NT2/D1 (cell line): Measurements from ENCODE around the gene MYOD1.

Experiments used
- DNase-seq: peaks from one replicate; pipeline ENCODE4 v3.0.0-alpha.2; 2011; ENCODE audit warnings: low read depth, low spot score
- H3K27me3 ChIP-seq: 2 replicates; pipeline ENCODE4 v1.6.0; 2011; ENCODE audit warnings: mild to moderate bottlenecking; ENCODE audit not compliant: insufficient read length, insufficient read depth
- H3K36me3 ChIP-seq: 2 replicates; pipeline ENCODE4 v1.6.1; 2011; ENCODE audit warnings: mild to moderate bottlenecking, low read length, mixed read lengths; ENCODE audit not compliant: insufficient read depth, insufficient read length
- H3K4me1 ChIP-seq: 2 replicates; pipeline ENCODE4 v1.5.1; 2011; ENCODE audit not compliant: insufficient read depth, insufficient read length
- H3K4me3 ChIP-seq: 2 replicates; pipeline ENCODE4 v1.5.1; 2011; ENCODE audit warnings: low read depth; ENCODE audit not compliant: insufficient read length
- H3K9ac ChIP-seq: 2 replicates; pipeline ENCODE4 v1.6.0; 2011; ENCODE audit warnings: low read depth; ENCODE audit not compliant: insufficient read length
- H3K9me3 ChIP-seq: 2 replicates; pipeline ENCODE4 v1.5.1; 2011; ENCODE audit warnings: mild to moderate bottlenecking, low read length; ENCODE audit not compliant: insufficient read depth
- SUZ12 ChIP-seq: IDR thresholded peaks from 2 replicates; pipeline ENCODE4 v1.6.1; 2011; ENCODE audit not compliant: insufficient read length, insufficient read depth; ENCODE audit errors: extremely low read depth
- YY1 ChIP-seq: IDR thresholded peaks from 2 replicates; pipeline ENCODE4 v1.6.1; 2011; ENCODE audit not compliant: insufficient read length, insufficient read depth
- ZNF274 ChIP-seq: IDR thresholded peaks from 2 replicates; pipeline ENCODE4 v1.6.1; 2011; ENCODE audit warnings: mild to moderate bottlenecking, low read depth, low read length

The MYOD1 gene

GRCh38 chr11:17718015-17718414 is 1.4 kb upstream of the MYOD1 start:
- H3K27me3 ChIP-seq: peaks cover 100% of the 10 kb centered on the region
- TF ChIP-seq ZNF274 (no peak), YY1 (no peak), SUZ12 (no peak)
- H3K9me3 ChIP-seq: no peaks in the 10 kb centered on the region; the same call in 1 of the 2 replicates
- no peaks in the 10 kb centered on the region for H3K36me3 ChIP-seq
- peaks cover 5% of the 10 kb centered on the region for H3K4me1 ChIP-seq
- no peak overlapping the region for H3K9ac ChIP-seq
- DNase-seq: no peak
- no peak overlapping the region for H3K4me3 ChIP-seq

GRCh38 chr11:17718510-17718962 is 835 bp upstream of the MYOD1 start:
- H3K27me3 ChIP-seq: peaks cover 100% of the 10 kb centered on the region
- H3K9ac ChIP-seq: peak overlapping the region; percentile 42

GRCh38 chr11:17719938-17720795 is 796 bp downstream of the MYOD1 start:
- peak overlapping the region; percentile 15 for H3K4me3 ChIP-seq
- no peak overlapping the region for H3K9ac ChIP-seq
- peaks cover 99% of the 10 kb centered on the region for H3K27me3 ChIP-seq
- no peak for TF ChIP-seq YY1
- TF ChIP-seq SUZ12: no peak
- TF ChIP-seq ZNF274: no peak
- peaks cover 5% of the 10 kb centered on the region for H3K4me1 ChIP-seq
- no peak for DNase-seq
- H3K36me3 ChIP-seq: no peaks in the 10 kb centered on the region
- H3K9me3 ChIP-seq: no peaks in the 10 kb centered on the region; the same call in 1 of the 2 replicates

More at GRCh38 chr11:17718510-17718962, 835 bp upstream of the MYOD1 start:
- DNase-seq: no peak
- TF ChIP-seq ZNF274: no peak
- peaks cover 5% of the 10 kb centered on the region for H3K4me1 ChIP-seq
- H3K4me3 ChIP-seq: peak overlapping the region; percentile 5
- H3K36me3 ChIP-seq: no peaks in the 10 kb centered on the region
- H3K9me3 ChIP-seq: no peaks in the 10 kb centered on the region; the same call in 1 of the 2 replicates

GRCh38 chr11:17720796-17721171 is 1.4 kb downstream of the MYOD1 start:
- Histone ChIP-seq H3K4me1 (peaks cover 5% of the 10 kb centered on the region), H3K9me3 (no peaks in the 10 kb centered on the region; the same call in 1 of the 2 replicates), H3K27me3 (peaks cover 99% of the 10 kb centered on the region), H3K36me3 (no peaks in the 10 kb centered on the region), H3K4me3 (no peak overlapping the region), H3K9ac (no peak overlapping the region)
- no peak for DNase-seq
- no peak for TF ChIP-seq SUZ12
- TF ChIP-seq ZNF274: no peak
- no peak for TF ChIP-seq YY1

DNA sequence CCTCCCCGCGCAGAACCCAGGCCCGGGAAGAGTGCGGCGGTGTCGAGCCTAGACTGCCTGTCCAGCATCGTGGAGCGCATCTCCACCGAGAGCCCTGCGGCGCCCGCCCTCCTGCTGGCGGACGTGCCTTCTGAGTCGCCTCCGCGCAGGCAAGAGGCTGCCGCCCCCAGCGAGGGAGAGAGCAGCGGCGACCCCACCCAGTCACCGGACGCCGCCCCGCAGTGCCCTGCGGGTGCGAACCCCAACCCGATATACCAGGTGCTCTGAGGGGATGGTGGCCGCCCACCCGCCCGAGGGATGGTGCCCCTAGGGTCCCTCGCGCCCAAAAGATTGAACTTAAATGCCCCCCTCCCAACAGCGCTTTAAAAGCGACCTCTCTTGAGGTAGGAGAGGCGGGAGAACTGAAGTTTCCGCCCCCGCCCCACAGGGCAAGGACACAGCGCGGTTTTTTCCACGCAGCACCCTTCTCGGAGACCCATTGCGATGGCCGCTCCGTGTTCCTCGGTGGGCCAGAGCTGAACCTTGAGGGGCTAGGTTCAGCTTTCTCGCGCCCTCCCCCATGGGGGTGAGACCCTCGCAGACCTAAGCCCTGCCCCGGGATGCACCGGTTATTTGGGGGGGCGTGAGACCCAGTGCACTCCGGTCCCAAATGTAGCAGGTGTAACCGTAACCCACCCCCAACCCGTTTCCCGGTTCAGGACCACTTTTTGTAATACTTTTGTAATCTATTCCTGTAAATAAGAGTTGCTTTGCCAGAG is 2.0 kb downstream of the MYOD1 start:
- H3K4me3 ChIP-seq: no peak overlapping the region
- no peaks in the 10 kb centered on the region; the same call in 1 of the 2 replicates for H3K9me3 ChIP-seq
- no peak for DNase-seq
- H3K36me3 ChIP-seq: no peaks in the 10 kb centered on the region
- no peak overlapping the region for H3K9ac ChIP-seq
- no peak for TF ChIP-seq YY1
- no peak for TF ChIP-seq SUZ12
- TF ChIP-seq ZNF274: no peak
- peaks cover 5% of the 10 kb centered on the region for H3K4me1 ChIP-seq
- H3K27me3 ChIP-seq: peaks cover 98% of the 10 kb centered on the region

DNA sequence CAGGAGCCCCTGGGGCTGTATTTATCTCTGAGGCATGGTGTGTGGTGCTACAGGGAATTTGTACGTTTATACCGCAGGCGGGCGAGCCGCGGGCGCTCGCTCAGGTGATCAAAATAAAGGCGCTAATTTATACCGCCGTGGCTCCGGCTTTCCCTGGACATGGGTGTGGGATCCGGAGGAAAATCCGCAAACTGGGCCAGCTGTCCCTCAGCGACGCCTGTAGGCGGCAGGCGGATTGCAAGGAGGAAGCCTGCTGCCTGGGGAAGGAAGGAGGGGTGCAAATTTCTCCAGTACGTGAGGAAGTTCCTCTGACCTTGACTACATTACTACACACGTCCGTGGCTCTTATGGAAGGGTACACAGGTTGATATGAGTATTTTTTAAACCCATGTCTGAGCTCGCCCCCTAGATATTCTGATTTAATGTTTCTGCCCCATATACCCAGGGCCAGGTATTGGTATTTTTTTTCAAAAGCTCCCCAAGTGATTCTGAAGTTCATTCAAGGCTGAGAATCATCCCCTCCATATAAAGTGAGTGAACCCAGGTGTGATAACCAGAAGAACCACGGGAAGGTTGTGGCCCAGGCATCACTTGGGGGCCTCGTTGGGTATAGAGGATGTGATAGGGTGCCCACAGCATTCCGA is 2.8 kb downstream of the MYOD1 start:
- H3K4me3 ChIP-seq: no peak overlapping the region
- peaks cover 98% of the 10 kb centered on the region for H3K27me3 ChIP-seq
- TF ChIP-seq YY1 (no peak), ZNF274 (no peak), SUZ12 (no peak)
- no peak for DNase-seq
- no peaks in the 10 kb centered on the region for H3K36me3 ChIP-seq
- H3K9ac ChIP-seq: no peak overlapping the region
- H3K4me1 ChIP-seq: peaks cover 5% of the 10 kb centered on the region
- H3K9me3 ChIP-seq: no peaks in the 10 kb centered on the region; the same call in 1 of the 2 replicates
